NCI-H1105 treated with DMSO at 0.1 percent for 48 hours (cell line): ENCODE results near the gene NATD1.

Experiments used
- DNase-seq: peaks from one replicate; lab custom pipeline; 2025; lab: John Stamatoyannopoulos, UW

Gene NATD1, protein sequence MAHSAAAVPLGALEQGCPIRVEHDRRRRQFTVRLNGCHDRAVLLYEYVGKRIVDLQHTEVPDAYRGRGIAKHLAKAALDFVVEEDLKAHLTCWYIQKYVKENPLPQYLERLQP

DNA sequence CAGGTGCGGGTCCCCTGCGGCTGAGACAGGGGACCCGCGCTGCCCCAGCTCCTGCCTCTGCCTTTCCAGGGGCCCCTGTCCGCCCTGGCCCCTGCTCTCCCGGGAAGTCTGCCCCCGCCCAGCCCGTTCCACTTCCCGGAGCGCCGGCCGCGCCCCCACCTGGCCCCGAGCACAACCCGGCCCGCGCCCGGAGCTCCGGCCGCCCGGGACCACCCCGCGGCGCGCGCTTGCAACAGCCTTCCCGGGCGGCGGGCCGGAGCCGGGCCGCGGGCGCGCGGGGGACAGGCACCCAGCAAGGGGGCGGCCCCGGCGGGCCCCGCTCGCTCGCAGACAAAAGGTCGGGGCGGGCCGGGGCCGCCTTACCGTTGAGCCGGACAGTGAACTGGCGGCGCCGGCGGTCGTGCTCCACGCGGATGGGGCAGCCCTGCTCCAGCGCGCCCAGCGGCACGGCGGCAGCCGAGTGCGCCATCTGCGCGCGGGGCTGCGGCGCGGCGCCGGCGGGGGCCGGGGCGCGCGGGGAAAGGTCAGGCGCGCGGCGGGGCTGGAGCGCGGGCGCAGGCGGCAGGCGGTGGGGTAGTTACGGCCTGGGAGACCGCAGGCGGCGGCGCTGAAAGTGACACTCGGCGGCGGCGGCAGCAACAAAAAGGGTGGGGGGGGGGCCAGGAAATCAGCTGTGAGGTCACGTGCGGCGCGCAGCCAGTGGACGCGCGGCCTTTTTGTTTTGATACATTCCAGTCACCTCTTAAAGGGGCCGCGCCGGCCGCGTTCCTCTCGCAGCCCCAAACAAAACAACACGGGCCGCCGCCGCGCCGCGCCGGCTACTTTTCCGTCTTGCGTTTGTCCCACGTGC, at the start of gene NATD1:
TSS of gene NATD1 (minus strand) at position 615 of the 850 bp plus-strand sequence. CDS start at position 469, 146 bp downstream.
- peak; percentile 86 for DNase-seq

DNA sequence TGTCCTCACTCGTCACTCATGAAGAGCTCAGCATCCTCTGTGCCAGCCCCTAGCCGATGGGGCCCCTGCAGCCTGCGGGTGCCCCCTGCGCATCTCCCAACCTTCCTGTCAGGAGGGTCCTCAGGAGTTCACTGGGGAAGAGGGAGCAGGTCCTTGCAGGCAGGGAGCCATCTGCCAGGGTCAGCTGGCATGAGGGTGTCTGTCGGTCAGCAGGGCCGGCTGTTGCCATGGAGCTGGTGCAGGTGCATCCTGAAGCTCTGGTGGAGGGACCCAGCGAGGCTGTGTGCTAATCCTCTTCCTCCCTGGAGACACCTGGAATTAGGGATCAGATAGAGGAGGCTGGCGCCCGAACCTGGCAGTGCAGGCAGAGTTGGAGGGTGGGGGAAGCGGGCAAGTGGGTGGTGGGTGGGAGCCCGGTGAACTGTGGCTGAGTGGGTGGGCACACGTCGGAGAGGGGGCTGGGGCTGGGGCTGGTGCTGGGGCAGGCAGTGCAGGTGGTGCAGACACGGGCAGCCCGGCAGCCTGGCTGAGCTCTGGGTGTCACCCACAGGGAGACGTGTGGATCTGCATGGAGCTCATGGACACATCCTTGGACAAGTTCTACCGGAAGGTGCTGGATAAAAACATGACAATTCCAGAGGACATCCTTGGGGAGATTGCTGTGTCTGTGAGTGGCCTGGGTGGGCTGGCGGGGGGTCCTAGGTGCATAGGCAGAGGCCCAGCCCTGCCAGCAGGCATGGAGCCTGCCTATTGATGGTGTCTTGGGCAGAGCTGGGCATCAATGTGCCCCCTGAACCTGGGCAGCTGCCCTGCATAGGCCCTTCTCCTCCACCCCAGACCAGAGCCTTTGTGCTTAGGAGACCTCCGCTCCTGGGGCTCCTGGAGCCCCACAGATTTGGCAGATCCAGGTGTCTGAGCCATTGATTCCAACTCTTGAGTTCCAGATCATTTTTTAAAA, 48.7 kb upstream of the NATD1 start:
- peak; percentile 22 for DNase-seq

DNA sequence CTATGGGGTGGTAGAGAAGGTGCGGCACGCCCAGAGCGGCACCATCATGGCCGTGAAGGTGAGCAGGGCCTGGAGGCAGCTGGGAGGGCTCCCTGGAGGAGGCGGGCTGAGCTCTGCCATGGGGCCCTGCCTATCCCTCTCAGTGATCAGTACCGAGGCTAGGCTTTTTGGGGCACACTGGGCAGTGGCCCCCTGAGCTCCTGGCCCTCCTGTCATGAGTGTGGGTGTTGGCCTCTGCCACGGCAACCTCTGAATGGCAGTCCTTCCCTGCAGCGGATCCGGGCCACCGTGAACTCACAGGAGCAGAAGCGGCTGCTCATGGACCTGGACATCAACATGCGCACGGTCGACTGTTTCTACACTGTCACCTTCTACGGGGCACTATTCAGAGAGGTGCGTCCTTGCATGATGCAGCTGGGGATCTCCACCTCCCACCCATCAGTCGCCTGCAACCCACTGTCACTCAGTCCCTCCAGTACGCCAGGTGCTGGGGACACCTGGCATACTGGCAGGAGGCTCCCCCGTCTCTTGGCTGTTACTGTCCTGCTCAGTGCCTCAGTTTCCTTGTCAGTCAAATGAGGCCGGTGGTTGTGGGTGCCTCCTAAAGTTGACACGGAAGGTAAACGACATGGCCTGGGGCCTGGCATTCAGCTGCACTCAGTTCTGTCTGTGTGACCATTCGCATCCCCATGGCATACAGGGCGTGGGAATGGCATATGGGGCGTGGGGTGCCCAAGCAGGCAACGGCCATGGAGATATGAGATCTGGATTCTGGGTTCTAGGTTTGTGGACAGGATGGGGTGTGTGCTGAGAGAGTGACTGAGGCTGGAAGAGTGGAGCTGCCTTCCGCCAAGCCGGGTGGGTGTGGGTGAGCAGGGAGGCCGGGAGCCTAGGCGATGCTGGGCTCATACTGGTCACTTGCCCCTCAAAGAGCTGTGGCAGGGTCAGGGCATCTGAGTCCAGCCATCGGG, 47.7 kb upstream of the NATD1 start:
- no peak for DNase-seq

DNA sequence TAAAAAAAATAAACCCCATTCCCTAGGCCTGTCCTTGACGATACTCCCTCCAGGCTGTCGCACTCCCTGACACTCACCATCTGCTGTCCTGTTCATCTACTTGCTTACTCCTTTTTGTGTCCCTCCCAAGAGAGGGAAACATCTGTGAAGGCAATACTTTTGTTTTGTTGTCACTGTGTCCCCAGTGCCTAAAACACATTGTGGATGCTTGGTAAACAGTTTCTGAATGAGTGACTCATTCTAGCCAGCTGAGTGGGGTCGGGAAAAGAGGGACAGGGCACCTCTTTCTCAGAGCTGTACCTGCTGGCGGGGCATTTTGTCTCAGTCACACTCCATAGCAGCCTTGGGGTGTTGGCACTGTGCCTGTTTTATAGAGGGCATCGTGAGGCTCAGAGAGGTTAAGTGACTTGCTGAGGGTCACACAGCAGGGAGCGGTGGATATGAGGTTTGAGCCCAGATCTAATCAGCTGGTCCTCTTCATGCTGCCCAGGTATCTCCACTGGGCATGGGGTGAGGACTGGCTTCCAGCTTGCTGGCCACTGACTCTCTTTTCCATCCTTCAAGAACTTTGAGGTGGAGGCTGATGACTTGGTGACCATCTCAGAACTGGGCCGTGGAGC, 46.9 kb upstream of the NATD1 start:
- no peak for DNase-seq

DNA sequence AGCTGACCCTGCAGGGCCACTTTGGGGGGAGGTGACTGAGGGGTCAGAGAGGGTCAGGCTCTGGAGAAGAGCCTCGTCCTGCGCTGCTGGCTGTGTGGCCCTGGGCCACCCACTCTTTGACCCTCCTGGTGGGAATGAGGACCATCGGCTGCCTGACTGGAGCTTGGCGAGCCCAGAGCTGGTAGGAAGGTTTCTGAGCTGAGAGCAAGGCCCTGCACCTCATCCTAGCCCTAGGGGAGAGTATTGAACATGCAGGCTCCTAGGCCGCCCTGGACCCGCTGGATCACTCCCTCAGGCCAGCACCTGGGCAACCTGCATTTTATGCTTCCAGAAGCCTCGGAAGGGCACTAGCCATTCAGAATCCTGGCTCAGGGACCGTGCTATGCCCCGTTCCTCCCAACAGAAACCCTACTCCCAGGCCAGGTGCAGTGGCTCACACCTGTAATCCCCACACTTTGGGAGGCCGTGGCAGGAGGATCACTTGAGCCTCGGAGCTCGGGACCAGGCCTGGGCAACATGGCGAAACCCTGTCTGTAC, 45.8 kb upstream of the NATD1 start:
- no peak for DNase-seq

DNA sequence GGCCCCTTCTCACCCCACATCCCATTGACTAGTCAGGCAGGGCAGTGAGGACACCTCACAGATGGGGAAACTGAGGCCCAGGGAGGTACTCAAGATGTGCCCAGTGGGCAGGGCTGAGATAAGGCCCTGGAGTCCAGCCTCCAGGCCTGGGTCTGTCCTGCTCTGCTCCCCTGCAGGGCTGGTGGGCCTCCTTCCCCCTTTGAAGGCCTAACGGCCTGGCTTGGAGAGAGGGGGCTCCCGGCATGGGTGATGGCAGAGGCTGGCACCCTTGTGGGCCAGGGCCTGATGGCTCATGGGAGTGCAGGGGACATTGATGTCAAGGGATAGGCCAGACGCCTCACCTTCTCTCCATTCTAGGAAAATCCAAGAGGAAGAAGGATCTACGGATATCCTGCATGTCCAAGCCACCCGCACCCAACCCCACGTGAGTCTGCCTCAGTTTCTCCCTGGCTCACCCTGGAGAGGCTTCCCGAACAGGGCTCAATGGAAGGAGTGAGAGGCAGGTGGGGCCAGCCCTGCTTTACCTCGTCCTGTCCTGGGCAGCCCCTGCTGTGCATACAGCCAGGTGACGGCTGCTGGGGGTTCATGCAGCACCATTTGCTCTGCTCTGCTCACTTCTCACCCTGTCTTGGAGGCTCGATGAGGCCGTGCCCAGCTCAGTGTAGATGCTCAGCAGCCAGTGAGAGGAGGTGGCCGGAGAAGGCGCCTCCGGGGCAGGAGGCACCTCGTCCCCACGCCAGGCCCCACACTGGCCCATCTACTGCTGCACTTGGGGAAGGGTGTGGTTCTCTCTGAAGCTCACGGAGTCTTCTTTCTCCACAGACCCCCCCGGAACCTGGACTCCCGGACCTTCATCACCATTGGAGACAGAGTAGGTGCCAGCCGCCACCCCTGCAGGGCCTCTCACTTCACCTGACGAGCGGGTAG, 45.1 kb upstream of the NATD1 start:
- no peak for DNase-seq

DNA sequence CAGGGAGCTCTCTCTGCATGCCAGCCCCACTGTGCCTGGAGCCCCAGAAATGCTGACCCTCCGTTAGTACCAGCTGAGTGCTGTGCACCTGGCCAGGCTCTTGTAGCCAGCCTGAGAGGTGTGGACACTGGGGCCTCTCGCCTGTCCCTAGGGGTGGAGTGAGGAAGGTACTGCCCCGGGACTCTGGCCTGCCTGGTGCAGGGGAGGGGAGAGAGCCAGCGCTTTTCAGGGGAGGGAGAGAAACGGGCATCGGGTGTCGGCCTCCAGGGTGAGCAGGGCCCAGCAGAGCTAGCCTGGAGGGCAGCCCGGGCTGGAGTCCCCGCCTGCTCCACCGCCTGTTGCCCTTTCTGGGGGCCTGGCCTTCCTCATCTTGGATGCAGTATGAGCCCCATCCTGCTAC, 44.4 kb upstream of the NATD1 start:
- DNase-seq = no peak

DNA sequence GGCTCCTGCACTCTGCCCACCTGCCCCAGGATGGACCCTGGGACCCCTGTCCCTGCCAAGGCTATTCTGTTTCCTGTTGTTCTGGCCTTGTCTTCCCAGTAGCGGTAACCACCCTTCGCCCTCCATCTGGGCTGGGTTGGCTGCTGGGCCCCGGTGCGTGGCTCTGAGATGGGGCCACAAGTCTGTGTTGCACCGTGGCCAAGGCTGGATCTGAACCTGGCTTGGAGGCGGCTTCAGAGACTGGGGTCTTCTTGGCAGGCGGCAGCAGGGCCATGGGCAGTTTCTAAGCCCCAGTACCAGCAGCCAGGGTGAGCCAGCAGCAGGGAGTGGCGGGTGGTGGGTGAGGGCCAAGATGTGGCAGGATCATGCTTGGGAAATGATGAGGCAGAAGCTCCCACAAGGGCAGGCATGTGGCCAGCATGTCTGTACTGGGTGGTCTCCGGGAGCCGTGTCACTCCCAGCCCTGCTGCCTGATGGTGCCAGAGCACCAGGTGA, 43.9 kb upstream of the NATD1 start:
- DNase-seq = no peak

DNA sequence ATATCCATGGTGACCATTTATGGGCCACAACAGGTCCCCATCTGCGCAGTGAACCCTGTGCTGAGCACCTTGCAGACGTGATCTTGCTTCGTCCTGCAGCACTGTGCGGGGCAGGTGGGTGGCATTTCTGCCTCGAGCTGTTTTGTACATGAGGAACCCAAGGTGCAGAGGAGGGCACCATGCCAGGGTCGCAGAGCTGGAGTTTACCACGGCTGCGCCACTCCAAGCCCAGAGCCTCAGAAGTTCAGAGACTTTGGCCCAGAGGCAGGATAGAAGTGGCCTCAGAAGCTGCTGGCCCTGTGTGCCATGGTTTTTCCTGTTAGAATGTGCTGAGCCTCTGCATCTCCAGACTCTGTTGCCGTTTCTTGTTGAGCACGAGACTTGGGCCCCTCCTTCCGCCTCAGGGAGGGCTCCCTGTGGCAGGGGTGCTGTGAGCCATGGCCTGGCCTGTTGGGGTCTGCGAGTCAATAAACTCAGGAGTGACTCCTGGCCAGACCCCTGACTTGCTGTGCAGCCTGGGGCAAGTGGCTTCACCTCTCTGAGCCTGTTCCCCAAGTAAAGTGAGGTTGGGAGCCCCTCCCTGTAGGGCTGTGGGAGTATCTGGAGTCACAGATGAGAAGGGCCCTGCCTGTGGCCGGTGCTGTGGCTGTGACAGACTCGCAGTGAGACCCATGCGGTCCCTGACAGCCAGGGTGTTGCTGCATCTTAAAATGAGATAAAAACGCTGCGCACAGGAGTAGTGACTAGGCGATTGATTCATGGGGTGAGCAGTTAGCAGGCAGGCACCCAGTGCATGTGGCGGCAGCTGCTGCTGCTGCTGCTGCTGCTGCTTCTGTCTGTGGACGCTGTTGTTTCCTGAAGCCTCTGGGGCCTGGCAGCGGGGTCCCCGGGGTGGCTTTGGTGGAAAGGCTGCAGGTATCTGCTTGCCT, 43.2 kb upstream of the NATD1 start:
- no peak for DNase-seq

DNA sequence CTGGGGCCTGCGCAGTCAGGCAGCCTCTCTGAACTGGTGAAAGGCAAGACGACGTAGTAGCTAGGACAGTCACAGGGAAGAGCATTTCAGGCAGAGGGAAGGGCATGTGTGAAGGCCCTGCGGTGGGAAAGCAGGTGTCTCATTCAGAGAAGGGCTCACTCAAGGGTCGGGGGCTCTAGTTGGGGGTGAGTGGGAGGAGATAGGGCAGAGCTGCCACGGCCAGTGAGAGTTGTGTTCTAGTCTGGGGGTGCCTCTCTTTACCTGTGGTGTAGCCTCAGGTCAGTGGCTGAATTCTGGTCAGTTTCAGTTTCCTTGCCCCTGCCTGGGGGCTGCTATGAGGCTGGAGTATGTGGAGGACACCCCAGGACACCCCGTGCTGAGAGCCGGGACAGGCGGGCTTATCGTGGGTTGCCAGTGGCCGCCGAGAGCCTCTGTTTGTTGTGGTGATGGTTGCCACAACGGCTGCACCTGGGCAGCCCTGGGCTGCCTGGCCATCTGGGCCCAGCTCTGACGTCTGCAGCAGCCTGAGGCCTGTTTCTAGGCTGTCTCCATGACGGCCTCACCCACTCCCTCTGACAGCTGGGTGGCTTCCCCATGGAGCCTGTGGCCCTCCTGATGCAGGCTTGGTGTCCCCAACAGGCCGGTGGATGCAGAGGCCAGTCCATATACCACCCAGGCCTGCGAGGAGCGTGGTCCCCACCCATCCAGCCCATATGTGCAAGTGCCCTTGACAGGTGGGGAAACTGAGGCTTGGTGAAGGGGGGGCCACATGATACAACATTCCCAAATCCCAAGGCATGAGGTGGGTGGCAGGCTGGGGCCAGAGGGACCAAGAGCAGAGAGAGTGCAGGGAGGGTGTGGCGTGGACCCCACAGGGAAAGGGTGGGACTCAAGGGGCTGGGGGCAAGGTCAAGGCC, 42.1 kb upstream of the NATD1 start:
- DNase-seq = no peak

DNA sequence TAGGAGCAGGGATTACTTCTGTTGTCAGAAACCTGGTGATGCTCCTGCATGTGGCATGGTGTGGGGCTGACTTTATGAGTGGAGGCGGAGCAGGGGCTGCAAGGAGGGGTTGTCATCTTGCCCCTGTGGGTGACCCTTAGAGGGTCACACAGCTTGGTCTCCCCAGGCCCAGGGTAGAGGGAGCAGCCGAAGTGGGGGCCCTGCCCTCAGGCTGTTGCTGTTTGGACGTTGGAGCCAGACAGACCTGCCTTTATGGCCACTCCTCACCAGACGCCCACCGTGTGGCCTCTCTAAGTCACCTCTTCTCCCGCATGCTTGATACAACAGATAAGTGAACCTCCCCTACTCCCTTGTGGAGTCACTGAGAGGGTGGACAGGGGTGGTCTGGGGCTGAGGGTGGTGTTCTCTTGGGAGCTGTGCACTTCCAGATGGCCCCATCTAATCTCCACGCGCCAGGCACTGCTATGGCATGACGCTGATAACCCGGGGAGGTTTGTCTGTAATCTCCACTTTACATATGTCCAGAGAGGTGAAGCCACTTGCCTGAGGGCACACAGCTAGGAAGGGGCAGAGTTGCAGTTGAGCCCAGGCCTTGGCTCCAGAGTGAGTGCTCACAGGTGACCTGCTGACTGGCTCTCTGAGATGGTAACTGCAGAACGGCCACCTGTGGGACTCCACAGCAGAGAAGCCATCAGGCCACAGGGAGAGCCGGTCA, 41.3 kb upstream of the NATD1 start:
- no peak for DNase-seq

DNA sequence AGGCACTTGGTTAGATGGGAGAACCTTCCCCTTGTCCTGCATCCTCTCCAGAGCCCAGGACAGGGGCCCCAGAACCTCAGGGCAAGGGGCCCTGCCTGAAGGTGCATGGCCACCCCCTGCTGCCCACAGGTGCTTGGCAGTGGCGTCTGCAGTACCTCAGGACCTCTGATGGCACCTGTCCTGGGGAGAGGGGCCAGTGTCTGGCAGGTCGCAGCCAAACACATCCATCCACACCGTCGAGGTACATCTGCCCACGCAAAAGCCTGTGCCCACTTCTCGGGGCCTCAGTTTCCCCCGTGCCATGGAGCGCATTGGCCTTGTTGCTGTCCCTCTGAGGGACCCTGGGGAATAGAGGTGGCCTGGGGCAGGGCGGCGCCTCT, 40.6 kb upstream of the NATD1 start:
- no peak for DNase-seq

DNA sequence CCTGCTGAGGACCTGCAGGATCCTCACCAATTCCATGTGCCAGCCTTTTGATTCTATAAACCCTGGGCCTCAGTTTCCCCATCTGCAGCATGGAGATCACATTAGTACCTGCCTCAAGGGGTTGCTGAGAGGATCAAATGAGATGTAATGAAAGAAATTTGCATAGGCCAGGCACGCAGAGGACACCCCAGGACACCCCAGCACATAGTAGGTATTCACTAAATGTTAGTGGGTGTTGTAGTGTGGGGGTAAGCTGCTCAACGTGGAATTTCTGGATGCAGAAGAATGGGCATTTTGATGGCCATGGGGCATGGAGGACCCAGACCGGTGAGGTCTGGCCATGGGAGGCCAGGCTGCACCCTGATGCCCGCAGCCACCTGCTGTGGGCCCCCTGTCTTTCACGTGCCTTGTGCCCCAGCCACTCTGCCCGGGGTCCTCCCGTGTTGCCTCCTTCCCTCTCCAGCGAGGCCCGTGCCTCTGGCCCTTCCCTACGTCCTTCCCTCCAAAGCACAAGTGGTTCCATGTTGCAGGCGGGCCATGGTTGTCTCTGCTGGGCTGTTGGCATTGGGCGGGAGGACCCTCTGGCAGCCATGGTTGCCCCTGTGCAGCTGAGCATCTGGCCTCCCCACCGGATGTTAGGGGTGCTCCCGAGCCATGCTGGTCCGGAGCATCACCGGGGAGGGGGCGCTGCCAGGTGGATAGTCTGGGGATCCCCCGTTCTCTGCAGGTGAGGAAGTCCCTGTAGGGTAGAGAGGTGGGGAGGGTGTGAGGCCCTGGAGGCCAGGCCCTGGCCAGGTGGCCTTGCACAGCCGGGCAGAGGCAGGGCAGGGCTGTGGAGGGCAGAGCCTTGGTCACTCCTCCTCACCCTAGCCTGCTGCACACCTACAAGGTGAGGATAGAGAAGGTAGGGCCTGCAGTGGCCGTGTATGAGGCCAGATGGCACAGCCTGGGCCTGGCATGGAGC, 39.9 kb upstream of the NATD1 start:
- DNase-seq = no peak

DNA sequence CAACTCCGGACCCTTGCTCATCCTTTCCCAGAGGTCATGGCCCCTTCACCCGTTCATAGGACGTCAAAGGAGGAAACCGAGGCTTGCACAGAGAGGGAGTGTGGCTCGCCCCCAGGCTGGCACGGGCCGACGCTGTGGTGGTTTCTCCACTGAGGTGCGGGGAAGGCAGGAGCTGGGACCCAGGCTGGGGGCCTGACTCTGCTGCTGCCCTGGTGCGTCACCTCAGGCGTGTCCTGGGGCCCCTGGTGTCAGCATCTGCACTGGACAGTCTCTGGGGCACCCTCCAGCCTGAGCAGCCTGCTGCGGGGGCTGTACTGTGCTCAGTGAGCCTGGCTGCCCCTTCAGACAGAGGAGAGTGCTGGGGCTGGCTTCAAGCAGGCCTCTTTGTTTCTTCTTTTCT, 38.7 kb upstream of the NATD1 start:
- DNase-seq = no peak

DNA sequence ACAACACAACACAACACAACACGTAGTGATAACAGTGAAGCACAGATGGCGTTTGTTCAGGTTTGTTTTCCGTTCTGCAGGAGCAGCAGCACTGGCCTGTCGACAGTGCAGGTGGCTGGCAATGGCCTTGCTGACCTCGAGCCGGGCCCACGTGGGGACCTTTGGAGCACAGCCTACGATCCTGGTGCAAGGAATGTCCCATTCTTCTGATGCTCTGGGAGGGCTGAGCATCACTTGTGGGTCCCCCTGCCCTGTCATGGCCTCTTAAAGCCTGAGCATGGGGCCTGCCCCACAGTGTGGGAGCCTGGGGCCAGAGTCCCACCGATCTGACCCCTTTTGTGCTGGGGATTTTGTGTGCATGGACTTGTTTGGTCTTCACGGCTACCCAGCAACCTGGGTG, 38.1 kb upstream of the NATD1 start:
- no peak for DNase-seq
